ENCODE measurements around the gene JCAD. TPM values are rescaled to one million over a fixed set of nuclear protein-coding genes. Genes with fewer than 3 reads are reported as not detected.
A peak's percentile ranks its signal among the peaks of the same experiment; 100 is the strongest.

The JCAD gene
- total RNA-seq, 1 donor from 2014 or later: 27.3 TPM

- Mint-ChIP-seq H3K36me3 (ENCODE audit: low read depth, unreplicated experiment) (no peaks in the 10 kb centered on the region), H3K4me3 (ENCODE audit: unreplicated experiment) (no peak overlapping the region), H3K4me1 (ENCODE audit: low read depth, unreplicated experiment) (no peaks in the 10 kb centered on the region), H3K27me3 (ENCODE audit: low read depth, unreplicated experiment) (peaks cover 2% of the 10 kb centered on the region), H3K27ac (ENCODE audit: unreplicated experiment) (no peak overlapping the region), H3K9me3 (ENCODE audit: unreplicated experiment) (peaks cover 5% of the 10 kb centered on the region)
- Histone ChIP-seq H3K9me3 (ENCODE audit: insufficient read depth, low read depth, low read length) (no peaks in the 10 kb centered on the region), H3K36me3 (ENCODE audit: insufficient read depth, low read length) (no peaks in the 10 kb centered on the region), H2AFZ (ENCODE audit: low read depth, low read length) (no peak overlapping the region), H3K4me2 (ENCODE audit: low read length) (no peak overlapping the region), H3K27me3 (ENCODE audit: insufficient read depth, low read length) (no peaks in the 10 kb centered on the region), H3K4me3 (ENCODE audit: insufficient read depth, low read depth, low read length) (no peak overlapping the region), H3K27ac (ENCODE audit: low read depth, low read length) (no peak overlapping the region), H3K4me1 (ENCODE audit: insufficient read depth, low read length) (no peaks in the 10 kb centered on the region), H4K20me1 (ENCODE audit: insufficient read depth, low read length) (no peaks in the 10 kb centered on the region), H3K9ac (ENCODE audit: low read length) (no peak overlapping the region), H3K79me2 (ENCODE audit: insufficient read depth, low read length) (no peaks in the 10 kb centered on the region)
- TF ChIP-seq EZH2 (IDR thresholded peaks at IDR 0.05; ENCODE audit: insufficient read depth, low read length) (no peak), CTCF (IDR thresholded peaks at IDR 0.05; ENCODE audit: insufficient read depth, low read depth, low read length) (no peak)
- DNase-seq (ENCODE audit: low read depth) (no peak), FAIRE-seq (no peak)
These were observed 90.0 kb downstream of the JCAD start for GRCh38 chr10:29969255-29970011.

- Histone ChIP-seq H3K9me3 (ENCODE audit: insufficient read depth, low read depth, low read length) (no peaks in the 10 kb centered on the region), H3K4me3 (ENCODE audit: insufficient read depth, low read depth, low read length) (no peak overlapping the region), H4K20me1 (ENCODE audit: insufficient read depth, low read length) (no peaks in the 10 kb centered on the region), H3K27ac (ENCODE audit: low read depth, low read length) (no peak overlapping the region), H3K36me3 (ENCODE audit: insufficient read depth, low read length) (no peaks in the 10 kb centered on the region), H3K27me3 (ENCODE audit: insufficient read depth, low read length) (no peaks in the 10 kb centered on the region), H3K4me2 (ENCODE audit: low read length) (no peak overlapping the region), H3K79me2 (ENCODE audit: insufficient read depth, low read length) (no peaks in the 10 kb centered on the region), H2AFZ (ENCODE audit: low read depth, low read length) (no peak overlapping the region), H3K4me1 (ENCODE audit: insufficient read depth, low read length) (no peaks in the 10 kb centered on the region), H3K9ac (ENCODE audit: low read length) (no peak overlapping the region)
- Mint-ChIP-seq H3K4me3 (ENCODE audit: unreplicated experiment) (no peak overlapping the region), H3K9me3 (ENCODE audit: unreplicated experiment) (peaks cover 2% of the 10 kb centered on the region), H3K36me3 (ENCODE audit: low read depth, unreplicated experiment) (no peaks in the 10 kb centered on the region), H3K27ac (ENCODE audit: unreplicated experiment) (no peak overlapping the region), H3K27me3 (ENCODE audit: low read depth, unreplicated experiment) (peaks cover 5% of the 10 kb centered on the region), H3K4me1 (ENCODE audit: low read depth, unreplicated experiment) (no peaks in the 10 kb centered on the region)
- TF ChIP-seq CTCF (IDR thresholded peaks at IDR 0.05; ENCODE audit: insufficient read depth, low read depth, low read length) (no peak), EZH2 (IDR thresholded peaks at IDR 0.05; ENCODE audit: insufficient read depth, low read length) (no peak)
- FAIRE-seq (peak; percentile 45), DNase-seq (ENCODE audit: low read depth) (no peak)
These were observed 90.8 kb downstream of the JCAD start for GRCh38 chr10:29968585-29968984.

- no peak overlapping the region for H3K4me2 ChIP-seq (ENCODE audit: low read length)
- no peaks in the 10 kb centered on the region for H3K36me3 ChIP-seq (ENCODE audit: insufficient read depth, low read length)
- H3K9ac ChIP-seq (ENCODE audit: low read length): no peak overlapping the region
- no peak overlapping the region for H2AFZ ChIP-seq (ENCODE audit: low read depth, low read length)
- no peaks in the 10 kb centered on the region for H4K20me1 ChIP-seq (ENCODE audit: insufficient read depth, low read length)
- no peak overlapping the region for H3K27ac ChIP-seq (ENCODE audit: low read depth, low read length)
- TF ChIP-seq EZH2 (IDR thresholded peaks at IDR 0.05; ENCODE audit: insufficient read depth, low read length): no peak
- TF ChIP-seq CTCF (IDR thresholded peaks at IDR 0.05; ENCODE audit: insufficient read depth, low read depth, low read length): no peak
- Mint-ChIP-seq H3K4me1 (ENCODE audit: low read depth, unreplicated experiment) (no peaks in the 10 kb centered on the region), H3K9me3 (ENCODE audit: unreplicated experiment) (no peaks in the 10 kb centered on the region), H3K27ac (ENCODE audit: unreplicated experiment) (no peak overlapping the region), H3K4me3 (ENCODE audit: unreplicated experiment) (no peak overlapping the region), H3K27me3 (ENCODE audit: low read depth, unreplicated experiment) (peaks cover 6% of the 10 kb centered on the region), H3K36me3 (ENCODE audit: low read depth, unreplicated experiment) (no peaks in the 10 kb centered on the region)
- no peak for DNase-seq (ENCODE audit: low read depth)
- no peaks in the 10 kb centered on the region for H3K79me2 ChIP-seq (ENCODE audit: insufficient read depth, low read length)
- no peaks in the 10 kb centered on the region for H3K4me1 ChIP-seq (ENCODE audit: insufficient read depth, low read length)
- H3K4me3 ChIP-seq (ENCODE audit: insufficient read depth, low read depth, low read length): no peak overlapping the region
- no peaks in the 10 kb centered on the region for H3K9me3 ChIP-seq (ENCODE audit: insufficient read depth, low read depth, low read length)
- no peaks in the 10 kb centered on the region for H3K27me3 ChIP-seq (ENCODE audit: insufficient read depth, low read length)
- no peak for FAIRE-seq
These were observed 93.1 kb downstream of the JCAD start for GRCh38 chr10:29966269-29966668.

Data from astrocyte (in vitro differentiated cells and primary cell).